Fibroblast of mammary gland (primary cell): ENCODE measurements around the gene LPIN1.

Experiments used
- DNase-seq: peaks from one replicate; pipeline ENCODE4 v3.0.0-alpha.2; 2010; ENCODE audit warnings: low read depth
- H3K4me3 ChIP-seq: 2 replicates; pipeline ENCODE4 v1.5.1; 2011; ENCODE audit warnings: low read depth, mild to moderate bottlenecking, low read length, moderate library complexity; ENCODE audit not compliant: control insufficient read depth
- CTCF ChIP-seq: conservative IDR thresholded peaks from 2 replicates; pipeline ENCODE4 v1.5.1; 2011; ENCODE audit warnings: low read depth, low read length, inconsistent platforms; ENCODE audit not compliant: control insufficient read depth, insufficient read depth

Gene LPIN1

DNA sequence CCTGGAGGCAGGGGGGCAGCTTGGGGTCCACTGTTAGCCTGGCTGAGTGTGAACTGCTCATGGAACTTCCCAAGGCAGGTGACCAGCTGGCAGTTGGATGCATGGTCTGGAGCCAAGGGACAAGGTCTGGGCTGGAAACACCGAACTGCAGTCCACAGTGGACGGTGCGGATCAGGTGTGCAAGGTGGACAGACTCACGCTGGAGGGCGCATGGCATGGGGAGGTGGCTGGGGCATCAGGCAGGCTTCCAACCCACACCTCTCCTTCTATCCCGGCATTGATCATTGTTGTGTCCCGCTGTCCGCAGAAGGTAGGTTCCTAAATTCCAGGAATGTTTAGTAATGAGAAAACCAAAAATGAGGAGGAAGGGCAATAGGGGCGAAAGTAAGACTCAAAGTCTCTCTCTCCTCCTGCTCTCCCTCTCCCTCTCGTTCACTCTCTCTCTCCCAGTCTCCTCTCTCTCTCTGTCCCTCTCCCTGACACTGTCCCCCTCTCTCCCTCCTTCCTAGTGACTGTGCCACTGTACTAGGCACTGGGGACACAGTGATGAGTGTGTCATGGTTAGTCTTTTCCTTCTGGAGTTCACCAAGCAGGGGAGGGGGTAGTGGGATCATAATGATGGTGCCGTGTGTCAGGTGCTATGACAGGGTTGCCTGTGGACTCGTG, 30.3 kb upstream of the LPIN1 start:
- TF ChIP-seq CTCF = no peak
- H3K4me3 ChIP-seq = no peak overlapping the region
- DNase-seq = no peak

DNA sequence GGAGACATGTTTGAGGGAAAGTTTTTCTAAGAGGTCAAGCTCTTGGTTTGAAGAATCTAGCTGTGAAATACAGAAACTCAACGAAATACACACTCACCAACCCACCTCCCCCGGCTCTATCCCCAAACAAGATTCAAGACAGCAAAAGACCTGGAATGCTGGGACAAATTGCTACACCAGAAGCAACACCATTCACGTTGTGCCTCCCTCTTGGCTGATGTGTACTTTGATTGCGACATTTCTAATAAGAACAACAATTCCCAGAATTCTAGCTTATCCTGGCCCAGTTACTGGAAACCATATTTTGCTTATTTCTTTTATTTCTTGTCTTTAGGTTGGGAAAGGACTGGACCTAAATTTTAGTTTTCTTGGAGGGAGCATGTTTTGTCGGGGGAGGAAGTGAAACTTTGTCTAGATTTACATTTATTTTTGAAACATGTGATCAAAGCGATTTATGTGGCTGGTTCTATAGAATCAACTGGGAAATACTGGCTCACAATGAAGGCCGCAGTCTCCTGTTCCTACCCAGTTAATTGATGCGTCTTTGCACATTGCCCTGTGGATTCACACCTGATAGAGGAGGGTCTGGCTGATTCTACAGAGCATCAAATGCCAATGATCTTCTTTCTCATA, 29.6 kb upstream of the LPIN1 start:
- DNase-seq = peak; percentile 76
- no peak for TF ChIP-seq CTCF
- no peak overlapping the region for H3K4me3 ChIP-seq

- DNase-seq = no peak
- no peak overlapping the region for H3K4me3 ChIP-seq
- TF ChIP-seq CTCF = no peak
These were observed 28.8 kb upstream of the LPIN1 start for GRCh38 chr2:11717623-11718022.

GRCh38 chr2:11718606-11719005, 27.8 kb upstream of the LPIN1 start:
- no peak for TF ChIP-seq CTCF
- no peak for DNase-seq
- H3K4me3 ChIP-seq = no peak overlapping the region

DNA sequence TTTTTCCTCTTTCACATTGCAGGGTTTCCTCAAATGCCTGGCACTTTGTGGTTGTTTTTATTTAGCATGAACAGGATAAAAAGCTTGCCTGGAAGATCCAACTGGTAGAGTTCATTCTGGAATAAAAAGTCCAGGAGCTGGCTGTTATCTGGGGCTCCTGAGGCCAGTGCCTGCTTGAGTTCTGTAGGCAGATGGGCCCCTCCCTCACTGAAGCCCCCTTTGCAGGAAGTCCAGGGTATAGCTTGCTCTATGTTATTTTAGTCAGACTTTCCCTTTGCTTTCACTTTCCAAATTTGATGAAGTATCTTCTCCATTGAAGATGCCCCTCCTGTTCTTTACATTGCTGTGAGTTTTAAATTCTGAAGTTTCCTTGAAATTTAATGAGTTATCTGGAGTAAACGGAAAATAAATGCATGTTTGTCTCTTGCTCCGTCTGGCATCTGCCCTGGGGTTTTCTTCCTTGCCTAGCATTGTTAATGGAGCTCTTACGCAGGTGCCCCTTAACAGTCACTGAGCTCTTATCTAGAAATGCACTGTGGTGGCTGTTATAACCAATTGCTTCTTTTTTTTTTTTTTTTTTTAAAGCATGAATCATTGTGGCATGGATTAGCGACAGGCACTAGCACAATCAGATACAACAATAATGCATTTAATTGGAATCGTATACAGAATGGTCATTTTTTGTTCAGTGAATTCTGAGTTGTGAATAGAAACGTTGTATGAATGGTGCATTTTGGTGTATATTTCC, 27.0 kb upstream of the LPIN1 start:
- no peak for TF ChIP-seq CTCF
- H3K4me3 ChIP-seq = no peak overlapping the region
- no peak for DNase-seq

DNA sequence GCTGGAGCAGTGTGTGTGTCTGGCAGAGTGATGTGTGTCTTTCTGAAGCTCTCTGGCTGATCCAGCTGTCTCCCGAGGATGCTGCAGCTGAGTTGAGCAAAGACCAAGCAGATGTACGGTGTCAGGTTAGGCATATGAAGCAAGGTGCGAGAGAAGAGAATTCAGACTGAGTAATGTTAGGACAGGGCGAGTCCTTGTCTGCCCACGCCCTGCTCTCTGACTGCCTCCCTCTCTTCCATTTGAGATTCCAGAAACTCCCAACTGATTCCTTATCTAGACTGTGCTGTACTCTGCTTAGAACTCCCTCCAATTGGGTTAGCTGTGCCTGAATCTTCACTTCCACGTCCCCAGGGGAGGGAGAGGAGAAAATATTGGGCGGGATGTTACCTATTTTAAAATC, 25.7 kb upstream of the LPIN1 start:
- DNase-seq = no peak
- no peak for TF ChIP-seq CTCF
- H3K4me3 ChIP-seq = no peak overlapping the region
